Stimulated activated CD8-positive, alpha-beta memory T cell treated with anti-CD3 and anti-CD28 coated beads, Interleukin-7, amount 100 ng/mL, for 24 hours (primary cell): ENCODE results near the gene SPSB1.

ENCODE experiments used
- DNase-seq: peaks from one replicate; pipeline ENCODE4 v3.0.0-alpha.2; 2020; ENCODE audit warnings: low read depth

The SPSB1 gene

GRCh38 chr1:9344426-9345200 is 51.9 kb downstream of the SPSB1 start:
- DNase-seq = no peak

- no peak for DNase-seq
Measured at GRCh38 chr1:9345471-9345870, 52.8 kb downstream of the SPSB1 start.

GRCh38 chr1:9345922-9346321 is 53.2 kb downstream of the SPSB1 start:
- DNase-seq = no peak

GRCh38 chr1:9346566-9346965 is 53.9 kb downstream of the SPSB1 start:
- DNase-seq = no peak

GRCh38 chr1:9347095-9347850 is 54.6 kb downstream of the SPSB1 start:
- no peak for DNase-seq

GRCh38 chr1:9349331-9349851 is 56.7 kb downstream of the SPSB1 start:
- no peak for DNase-seq

GRCh38 chr1:9350013-9350908 is 57.6 kb downstream of the SPSB1 start:
- DNase-seq = no peak

- no peak for DNase-seq
Measured at GRCh38 chr1:9350960-9351359, 58.3 kb downstream of the SPSB1 start.

- no peak for DNase-seq
Measured at GRCh38 chr1:9351654-9352271, 59.1 kb downstream of the SPSB1 start.

GRCh38 chr1:9352377-9353134 is 59.9 kb downstream of the SPSB1 start:
- no peak for DNase-seq

GRCh38 chr1:9355503-9355902 is 62.8 kb downstream of the SPSB1 start:
- DNase-seq = no peak

GRCh38 chr1:9356021-9356420 is 63.3 kb downstream of the SPSB1 start:
- no peak for DNase-seq

- no peak for DNase-seq
Measured at GRCh38 chr1:9356829-9357466, 64.3 kb downstream of the SPSB1 start.

- no peak for DNase-seq
Measured at GRCh38 chr1:9357958-9358357, 65.3 kb downstream of the SPSB1 start.

GRCh38 chr1:9360371-9361064 is 67.8 kb downstream of the SPSB1 start:
- DNase-seq = no peak

GRCh38 chr1:9361630-9362260 is 69.1 kb downstream of the SPSB1 start:
- no peak for DNase-seq

- DNase-seq = no peak
Measured at GRCh38 chr1:9362488-9362887, 69.8 kb downstream of the SPSB1 start.

GRCh38 chr1:9363061-9363471 is 70.4 kb downstream of the SPSB1 start:
- DNase-seq = no peak

- no peak for DNase-seq
Measured at GRCh38 chr1:9366298-9366697, 73.6 kb downstream of the SPSB1 start.
